ENCODE measurements around the gene TRIM2.

Gene TRIM2

DNA sequence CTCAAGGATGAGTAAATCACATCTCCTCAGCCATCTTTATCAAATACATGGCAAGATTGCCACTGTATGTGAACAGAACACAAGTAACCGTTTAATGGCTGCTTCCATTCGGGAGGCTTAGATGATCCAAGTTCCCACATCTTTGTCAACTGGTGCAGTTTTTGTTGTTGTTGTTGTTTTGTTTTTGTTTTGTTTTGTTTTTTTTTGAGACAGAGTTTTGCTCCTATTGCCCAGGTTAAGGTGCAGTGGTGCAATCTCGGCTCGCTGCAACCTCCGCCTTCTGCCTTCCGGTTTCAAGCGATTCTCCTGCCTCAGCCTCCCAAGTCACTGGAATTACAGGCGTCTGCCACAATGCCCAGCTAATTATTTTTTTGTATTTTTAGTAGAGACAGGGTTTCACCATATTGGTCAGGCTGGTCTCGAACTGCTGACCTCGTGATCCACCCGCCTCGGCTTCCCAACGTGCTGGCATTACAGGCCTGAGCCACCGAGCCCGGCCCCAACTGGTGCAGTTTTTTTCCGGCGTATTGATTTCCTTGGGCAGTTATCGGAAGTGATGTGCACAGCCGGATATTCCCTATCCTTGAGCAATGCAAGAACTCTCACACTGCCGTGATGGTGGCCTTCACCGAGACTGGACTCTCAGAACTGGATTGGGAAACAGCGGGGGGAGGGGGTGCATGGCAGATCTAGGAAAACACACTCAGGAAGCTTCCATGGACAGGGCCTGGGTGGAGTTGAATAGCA is 29.2 kb upstream of the TRIM2 start:
- TF ChIP-seq, protein P1, sequence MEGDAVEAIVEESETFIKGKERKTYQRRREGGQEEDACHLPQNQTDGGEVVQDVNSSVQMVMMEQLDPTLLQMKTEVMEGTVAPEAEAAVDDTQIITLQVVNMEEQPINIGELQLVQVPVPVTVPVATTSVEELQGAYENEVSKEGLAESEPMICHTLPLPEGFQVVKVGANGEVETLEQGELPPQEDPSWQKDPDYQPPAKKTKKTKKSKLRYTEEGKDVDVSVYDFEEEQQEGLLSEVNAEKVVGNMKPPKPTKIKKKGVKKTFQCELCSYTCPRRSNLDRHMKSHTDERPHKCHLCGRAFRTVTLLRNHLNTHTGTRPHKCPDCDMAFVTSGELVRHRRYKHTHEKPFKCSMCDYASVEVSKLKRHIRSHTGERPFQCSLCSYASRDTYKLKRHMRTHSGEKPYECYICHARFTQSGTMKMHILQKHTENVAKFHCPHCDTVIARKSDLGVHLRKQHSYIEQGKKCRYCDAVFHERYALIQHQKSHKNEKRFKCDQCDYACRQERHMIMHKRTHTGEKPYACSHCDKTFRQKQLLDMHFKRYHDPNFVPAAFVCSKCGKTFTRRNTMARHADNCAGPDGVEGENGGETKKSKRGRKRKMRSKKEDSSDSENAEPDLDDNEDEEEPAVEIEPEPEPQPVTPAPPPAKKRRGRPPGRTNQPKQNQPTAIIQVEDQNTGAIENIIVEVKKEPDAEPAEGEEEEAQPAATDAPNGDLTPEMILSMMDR (IDR thresholded peaks at IDR 0.05; ENCODE audit: insufficient read depth, low read length, poor library complexity, severe bottlenecking): no peak
- DNase-seq (ENCODE audit: extremely low read depth, insufficient read length): no peak
- no peak overlapping the region for H3K4me3 ChIP-seq (replicated peaks; ENCODE audit: low read depth, low read length)

DNA sequence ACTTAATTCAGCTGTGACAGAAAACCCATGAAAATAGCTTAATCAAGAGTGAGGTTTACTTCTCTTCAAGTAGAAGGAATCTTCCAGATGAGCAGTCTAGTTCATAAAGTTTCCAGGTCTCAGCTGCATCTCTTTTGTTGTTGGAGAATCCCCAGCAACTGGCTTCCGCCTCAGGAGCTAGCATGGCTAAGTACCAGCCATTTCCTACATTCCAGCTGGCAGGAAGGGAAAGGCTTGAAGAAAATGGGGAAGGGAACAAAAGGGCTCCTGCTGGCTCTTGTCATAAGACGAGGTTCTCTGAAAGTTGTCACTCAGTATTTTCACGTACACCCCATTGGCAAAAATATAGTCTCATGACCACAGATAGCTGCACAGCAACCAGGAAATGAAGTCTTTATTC is 27.3 kb upstream of the TRIM2 start:
- TF ChIP-seq, protein P1 (IDR thresholded peaks at IDR 0.05; ENCODE audit: insufficient read depth, low read length, poor library complexity, severe bottlenecking): no peak
- Histone ChIP-seq H3K4me3 (replicated peaks; ENCODE audit: low read depth, low read length) (no peak overlapping the region), H3K36me3 (ENCODE audit: control insufficient read depth, insufficient read depth, low read length) (no peaks in the 10 kb centered on the region), H3K27me3 (replicated peaks; ENCODE audit: control insufficient read depth, insufficient read depth, low read length) (no peaks in the 10 kb centered on the region)
- DNase-seq (ENCODE audit: extremely low read depth, insufficient read length): no peak

More for the DNA sequence above, 29.2 kb upstream of the TRIM2 start:
- no peaks in the 10 kb centered on the region for H3K36me3 ChIP-seq (ENCODE audit: control insufficient read depth, insufficient read depth, low read length)
- H3K27me3 ChIP-seq (replicated peaks; ENCODE audit: control insufficient read depth, insufficient read depth, low read length): no peaks in the 10 kb centered on the region

- H3K4me3 ChIP-seq (replicated peaks; ENCODE audit: low read depth, low read length): no peak overlapping the region
- no peaks in the 10 kb centered on the region for H3K27me3 ChIP-seq (replicated peaks; ENCODE audit: control insufficient read depth, insufficient read depth, low read length)
- H3K36me3 ChIP-seq (ENCODE audit: control insufficient read depth, insufficient read depth, low read length): no peaks in the 10 kb centered on the region
- TF ChIP-seq, protein P1 (IDR thresholded peaks at IDR 0.05; ENCODE audit: insufficient read depth, low read length, poor library complexity, severe bottlenecking): no peak
- DNase-seq (ENCODE audit: extremely low read depth, insufficient read length): no peak
Observed at GRCh38 chr4:153177841-153178240, 26.4 kb upstream of the TRIM2 start.

DNA sequence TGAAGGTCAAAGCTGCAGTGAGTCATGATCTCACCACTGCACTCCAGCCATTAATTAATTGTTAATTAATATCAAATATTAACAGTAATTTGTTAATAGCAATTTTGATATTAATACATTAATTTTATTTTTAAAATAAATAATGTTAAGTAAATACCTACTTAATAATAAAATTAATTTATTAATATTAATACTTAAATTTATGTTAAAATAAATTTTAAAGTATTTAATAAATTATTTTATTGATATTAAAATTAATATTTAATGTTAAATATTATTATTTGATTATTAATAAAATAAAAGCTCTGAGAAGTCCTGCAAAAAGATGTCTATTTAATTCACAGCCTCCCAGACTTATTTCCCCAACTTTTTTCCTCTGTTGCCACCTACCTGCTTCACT is 25.1 kb upstream of the TRIM2 start:
- Histone ChIP-seq H3K4me3 (replicated peaks; ENCODE audit: low read depth, low read length) (no peak overlapping the region), H3K27me3 (replicated peaks; ENCODE audit: control insufficient read depth, insufficient read depth, low read length) (no peaks in the 10 kb centered on the region; the same call in 1 of the 2 replicates), H3K36me3 (ENCODE audit: control insufficient read depth, insufficient read depth, low read length) (no peaks in the 10 kb centered on the region)
- TF ChIP-seq, protein P1 (IDR thresholded peaks at IDR 0.05; ENCODE audit: insufficient read depth, low read length, poor library complexity, severe bottlenecking): no peak
- DNase-seq (ENCODE audit: extremely low read depth, insufficient read length): no peak

- DNase-seq (ENCODE audit: extremely low read depth, insufficient read length): no peak
- Histone ChIP-seq H3K27me3 (replicated peaks; ENCODE audit: control insufficient read depth, insufficient read depth, low read length) (no peaks in the 10 kb centered on the region; the same call in 1 of the 2 replicates), H3K36me3 (ENCODE audit: control insufficient read depth, insufficient read depth, low read length) (no peaks in the 10 kb centered on the region), H3K4me3 (replicated peaks; ENCODE audit: low read depth, low read length) (no peak overlapping the region)
- TF ChIP-seq, protein P1 (IDR thresholded peaks at IDR 0.05; ENCODE audit: insufficient read depth, low read length, poor library complexity, severe bottlenecking): no peak
Observed at GRCh38 chr4:153181293-153181692, 22.9 kb upstream of the TRIM2 start.
